GM12878 (cell line): ENCODE results near the gene TAB2.

Experiments used
- GABPA ChIP-seq: IDR thresholded peaks from 2 replicates; pipeline ENCODE4 v1.6.1; 2014; ENCODE audit warnings: antibody characterized with exemption, low read depth, mild to moderate bottlenecking, inconsistent platforms
- RAD21 ChIP-seq: IDR thresholded peaks from 2 replicates; pipeline ENCODE4 v1.6.1; 2011; ENCODE audit warnings: mild to moderate bottlenecking, low read depth, low read length, moderate library complexity; ENCODE audit not compliant: insufficient read depth
- SIN3A ChIP-seq: IDR thresholded peaks from 2 replicates; pipeline ENCODE4 v1.6.1; 2012; ENCODE audit warnings: low read depth, low read length, improper control_type of control experiment
- SRF ChIP-seq, 2 experiments: IDR thresholded peaks; 2 replicates each; pipeline ENCODE4 v1.6.1; 2011; ENCODE audit warnings: low read depth in 2 of 2, low read length in 2 of 2, mild to moderate bottlenecking in 1 of 2, moderate library complexity in 1 of 2
- TBL1XR1 ChIP-seq: IDR thresholded peaks from 2 replicates; pipeline ENCODE4 v1.6.1; 2012; ENCODE audit warnings: low read depth, low read length, improper control_type of control experiment
- TF ChIP-seq, protein P1 (sequence below): fragments of 450-650 bp; IDR thresholded peaks from 2 replicates; pipeline ENCODE4 v1.6.1; 2017; ENCODE audit warnings: mild to moderate bottlenecking, moderate library complexity

- TF ChIP-seq, protein P1, sequence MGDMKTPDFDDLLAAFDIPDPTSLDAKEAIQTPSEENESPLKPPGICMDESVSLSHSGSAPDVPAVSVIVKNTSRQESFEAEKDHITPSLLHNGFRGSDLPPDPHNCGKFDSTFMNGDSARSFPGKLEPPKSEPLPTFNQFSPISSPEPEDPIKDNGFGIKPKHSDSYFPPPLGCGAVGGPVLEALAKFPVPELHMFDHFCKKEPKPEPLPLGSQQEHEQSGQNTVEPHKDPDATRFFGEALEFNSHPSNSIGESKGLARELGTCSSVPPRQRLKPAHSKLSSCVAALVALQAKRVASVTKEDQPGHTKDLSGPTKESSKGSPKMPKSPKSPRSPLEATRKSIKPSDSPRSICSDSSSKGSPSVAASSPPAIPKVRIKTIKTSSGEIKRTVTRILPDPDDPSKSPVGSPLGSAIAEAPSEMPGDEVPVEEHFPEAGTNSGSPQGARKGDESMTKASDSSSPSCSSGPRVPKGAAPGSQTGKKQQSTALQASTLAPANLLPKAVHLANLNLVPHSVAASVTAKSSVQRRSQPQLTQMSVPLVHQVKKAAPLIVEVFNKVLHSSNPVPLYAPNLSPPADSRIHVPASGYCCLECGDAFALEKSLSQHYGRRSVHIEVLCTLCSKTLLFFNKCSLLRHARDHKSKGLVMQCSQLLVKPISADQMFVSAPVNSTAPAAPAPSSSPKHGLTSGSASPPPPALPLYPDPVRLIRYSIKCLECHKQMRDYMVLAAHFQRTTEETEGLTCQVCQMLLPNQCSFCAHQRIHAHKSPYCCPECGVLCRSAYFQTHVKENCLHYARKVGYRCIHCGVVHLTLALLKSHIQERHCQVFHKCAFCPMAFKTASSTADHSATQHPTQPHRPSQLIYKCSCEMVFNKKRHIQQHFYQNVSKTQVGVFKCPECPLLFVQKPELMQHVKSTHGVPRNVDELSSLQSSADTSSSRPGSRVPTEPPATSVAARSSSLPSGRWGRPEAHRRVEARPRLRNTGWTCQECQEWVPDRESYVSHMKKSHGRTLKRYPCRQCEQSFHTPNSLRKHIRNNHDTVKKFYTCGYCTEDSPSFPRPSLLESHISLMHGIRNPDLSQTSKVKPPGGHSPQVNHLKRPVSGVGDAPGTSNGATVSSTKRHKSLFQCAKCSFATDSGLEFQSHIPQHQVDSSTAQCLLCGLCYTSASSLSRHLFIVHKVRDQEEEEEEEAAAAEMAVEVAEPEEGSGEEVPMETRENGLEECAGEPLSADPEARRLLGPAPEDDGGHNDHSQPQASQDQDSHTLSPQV, result no peak
- TF ChIP-seq GABPA (no peak), SIN3A (no peak), RAD21 (no peak), TBL1XR1 (no peak), SRF (IDR thresholded peaks at IDR 0.05; ENCODE audit: low read depth in 2 of 2, low read length in 2 of 2) (no peak)
Measured at GRCh38 chr6:149342525-149342924, 25.0 kb downstream of the TAB2 start.
